Activated CD4-positive, alpha-beta T cell treated with anti-CD3 and anti-CD28 coated beads for 48 hours (primary cell): ENCODE results near the gene KIAA1549.

Experiments used
- DNase-seq: peaks from one replicate; pipeline ENCODE4 v3.0.0-alpha.2; 2020

Gene KIAA1549

GRCh38 chr7:138974675-138975292, 6.4 kb downstream of the KIAA1549 start:
- no peak for DNase-seq

- no peak for DNase-seq
These were observed 7.1 kb downstream of the KIAA1549 start for GRCh38 chr7:138974103-138974502.

- DNase-seq = no peak
These were observed 10.2 kb downstream of the KIAA1549 start for GRCh38 chr7:138970952-138971351.

GRCh38 chr7:138970446-138970845, 10.7 kb downstream of the KIAA1549 start:
- no peak for DNase-seq

GRCh38 chr7:138967159-138967558, 14.0 kb downstream of the KIAA1549 start:
- DNase-seq = no peak

GRCh38 chr7:138964624-138965436, 16.4 kb downstream of the KIAA1549 start:
- DNase-seq = no peak

- DNase-seq = no peak
These were observed 17.5 kb downstream of the KIAA1549 start for GRCh38 chr7:138963675-138964074.

- DNase-seq = no peak
These were observed 18.5 kb downstream of the KIAA1549 start for GRCh38 chr7:138962561-138963270.

- DNase-seq = no peak
These were observed 20.0 kb downstream of the KIAA1549 start for GRCh38 chr7:138961159-138961558.

- no peak for DNase-seq
These were observed 22.7 kb downstream of the KIAA1549 start for GRCh38 chr7:138958391-138958956.

GRCh38 chr7:138957753-138958390, 23.3 kb downstream of the KIAA1549 start:
- no peak for DNase-seq

GRCh38 chr7:138957217-138957616, 24.0 kb downstream of the KIAA1549 start:
- DNase-seq = no peak

GRCh38 chr7:138954545-138955475, 26.4 kb downstream of the KIAA1549 start:
- no peak for DNase-seq

- DNase-seq = no peak
These were observed 28.4 kb downstream of the KIAA1549 start for GRCh38 chr7:138952791-138953190.

GRCh38 chr7:138951953-138952352, 29.2 kb downstream of the KIAA1549 start:
- DNase-seq = no peak

- DNase-seq = no peak
These were observed 31.6 kb downstream of the KIAA1549 start for GRCh38 chr7:138949421-138950088.

GRCh38 chr7:138948403-138948802, 32.8 kb downstream of the KIAA1549 start:
- no peak for DNase-seq

GRCh38 chr7:138945821-138946220, 35.4 kb downstream of the KIAA1549 start:
- no peak for DNase-seq

GRCh38 chr7:138945154-138945553, 36.0 kb downstream of the KIAA1549 start:
- no peak for DNase-seq

- no peak for DNase-seq
These were observed 36.6 kb downstream of the KIAA1549 start for GRCh38 chr7:138944592-138944991.

- no peak for DNase-seq
These were observed 38.1 kb downstream of the KIAA1549 start for GRCh38 chr7:138943061-138943460.
